ENCODE results near the gene SH3RF3. TPM values are rescaled to one million over a fixed set of nuclear protein-coding genes. Genes with fewer than 3 reads are reported as not detected.

SH3RF3 gene
- total and polyA plus RNA-seq, 2 donors (not counting 1 experiment from before 2014, with no cell fraction given): 8.3 to 10.1 TPM

DNA sequence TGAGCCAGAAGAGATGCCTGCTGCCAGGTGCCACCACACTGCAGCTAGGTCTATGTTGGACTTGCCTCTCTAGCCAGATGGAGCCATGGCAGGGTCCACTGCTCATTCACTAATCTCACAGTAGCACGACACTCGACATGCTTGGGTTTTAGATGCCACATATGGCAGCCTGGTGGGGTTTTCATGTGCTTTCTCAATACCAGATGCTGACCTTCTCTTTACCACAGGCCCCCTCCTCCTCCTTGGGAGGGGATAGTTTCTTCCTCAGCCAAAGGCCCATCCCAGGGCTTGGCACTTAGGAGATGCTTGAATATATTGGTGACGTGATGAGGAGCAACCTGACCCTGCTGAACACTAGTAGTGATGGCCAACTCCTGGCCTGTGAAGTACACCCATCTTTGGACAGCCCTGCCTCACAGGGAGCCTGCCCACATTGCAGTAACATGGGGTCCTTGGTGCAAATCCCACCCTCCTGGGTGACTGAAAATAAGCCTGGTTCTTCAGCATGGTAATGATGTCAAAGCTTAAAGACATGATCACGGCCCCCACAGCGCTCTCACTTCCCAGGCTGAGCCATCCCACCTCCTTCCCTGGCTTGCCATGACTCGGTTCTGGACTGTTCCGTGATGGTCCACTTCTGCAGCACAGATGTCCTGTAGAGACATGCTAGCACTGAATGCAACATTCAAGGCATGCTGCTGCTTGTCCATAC is 227.5 kb downstream of the SH3RF3 start:
- TF ChIP-seq, protein P1, sequence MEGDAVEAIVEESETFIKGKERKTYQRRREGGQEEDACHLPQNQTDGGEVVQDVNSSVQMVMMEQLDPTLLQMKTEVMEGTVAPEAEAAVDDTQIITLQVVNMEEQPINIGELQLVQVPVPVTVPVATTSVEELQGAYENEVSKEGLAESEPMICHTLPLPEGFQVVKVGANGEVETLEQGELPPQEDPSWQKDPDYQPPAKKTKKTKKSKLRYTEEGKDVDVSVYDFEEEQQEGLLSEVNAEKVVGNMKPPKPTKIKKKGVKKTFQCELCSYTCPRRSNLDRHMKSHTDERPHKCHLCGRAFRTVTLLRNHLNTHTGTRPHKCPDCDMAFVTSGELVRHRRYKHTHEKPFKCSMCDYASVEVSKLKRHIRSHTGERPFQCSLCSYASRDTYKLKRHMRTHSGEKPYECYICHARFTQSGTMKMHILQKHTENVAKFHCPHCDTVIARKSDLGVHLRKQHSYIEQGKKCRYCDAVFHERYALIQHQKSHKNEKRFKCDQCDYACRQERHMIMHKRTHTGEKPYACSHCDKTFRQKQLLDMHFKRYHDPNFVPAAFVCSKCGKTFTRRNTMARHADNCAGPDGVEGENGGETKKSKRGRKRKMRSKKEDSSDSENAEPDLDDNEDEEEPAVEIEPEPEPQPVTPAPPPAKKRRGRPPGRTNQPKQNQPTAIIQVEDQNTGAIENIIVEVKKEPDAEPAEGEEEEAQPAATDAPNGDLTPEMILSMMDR (conservative IDR thresholded peaks at IDR 0.05 in 1 of 2, IDR thresholded peaks at IDR 0.05 in 1 of 2; ENCODE audit: low read depth in 1 of 2, low read length in 2 of 2): no peak
- TF ChIP-seq EZH2 (IDR thresholded peaks at IDR 0.05; ENCODE audit: low read length, missing control alignments): no peak

DNA sequence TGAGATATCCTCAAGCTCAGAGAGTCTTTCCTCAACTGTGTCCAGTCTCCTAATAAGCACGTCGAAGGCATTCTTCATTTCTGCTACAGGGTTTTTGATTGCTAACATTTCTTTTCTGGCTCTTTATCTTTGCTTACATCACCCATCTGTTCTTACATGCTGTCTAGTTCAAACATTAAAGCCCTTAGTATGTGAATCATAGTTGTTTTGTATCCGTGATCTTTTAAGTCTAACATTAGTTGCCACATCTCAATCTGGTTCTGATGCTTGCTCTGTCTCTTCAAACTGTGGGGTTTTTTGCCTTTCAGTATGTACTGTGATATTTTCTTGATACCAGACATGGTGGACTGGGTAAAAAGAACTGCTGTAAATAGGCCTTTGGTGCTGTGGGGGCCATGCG is 235.2 kb downstream of the SH3RF3 start:
- Histone ChIP-seq H3K79me2 (ENCODE audit: control insufficient read depth, insufficient read depth, low read length) (peaks cover 3% of the 10 kb centered on the region), H3K27ac (ENCODE audit: insufficient read depth, low read length) (no peak overlapping the region), H2AFZ (ENCODE audit: low read length) (no peak overlapping the region), H3K4me2 (ENCODE audit: extremely low read depth, insufficient read depth, low read length) (no peak overlapping the region), H3K36me3 (ENCODE audit: control insufficient read depth, insufficient read depth, low read length) (no peaks in the 10 kb centered on the region), H3K4me1 (ENCODE audit: control insufficient read depth, extremely low read depth, insufficient read depth, low read length) (peaks cover 2% of the 10 kb centered on the region), H3K9ac (ENCODE audit: insufficient read depth, low read length) (no peak overlapping the region), H3K9me3 (ENCODE audit: control insufficient read depth, insufficient read depth, low read depth, low read length) (no peaks in the 10 kb centered on the region), H4K20me1 (ENCODE audit: control insufficient read depth, extremely low read depth, insufficient read depth, low read length) (peaks cover 2% of the 10 kb centered on the region), H3K4me3 (replicated peaks in 1 of 4; ENCODE audit: control extremely low read depth in 1 of 4, insufficient read depth in 1 of 4, low read depth in 3 of 4, low read length in 4 of 4) (no peak overlapping the region), H3K27me3 (ENCODE audit: control insufficient read depth, insufficient read depth, low read length) (no peaks in the 10 kb centered on the region)
- DNase-seq (ENCODE audit: low read depth in 2 of 2): peak in 1 of 2 donors; percentile 31
- TF ChIP-seq, protein P1 (conservative IDR thresholded peaks at IDR 0.05 in 1 of 2, IDR thresholded peaks at IDR 0.05 in 1 of 2; ENCODE audit: low read depth in 1 of 2, low read length in 2 of 2): no peak
- TF ChIP-seq EZH2 (IDR thresholded peaks at IDR 0.05; ENCODE audit: low read length, missing control alignments): no peak

More for the DNA sequence above, 227.5 kb downstream of the SH3RF3 start:
- no peaks in the 10 kb centered on the region for H4K20me1 ChIP-seq (ENCODE audit: control insufficient read depth, extremely low read depth, insufficient read depth, low read length)
- H3K27ac ChIP-seq (ENCODE audit: insufficient read depth, low read length): no peak overlapping the region
- H3K4me3 ChIP-seq (replicated peaks in 1 of 4; ENCODE audit: control extremely low read depth in 1 of 4, insufficient read depth in 1 of 4, low read depth in 3 of 4, low read length in 4 of 4): no peak overlapping the region
- H3K79me2 ChIP-seq (ENCODE audit: control insufficient read depth, insufficient read depth, low read length): no peaks in the 10 kb centered on the region
- peaks cover 7% of the 10 kb centered on the region for H3K4me1 ChIP-seq (ENCODE audit: control insufficient read depth, extremely low read depth, insufficient read depth, low read length)
- H3K27me3 ChIP-seq (ENCODE audit: control insufficient read depth, insufficient read depth, low read length): no peaks in the 10 kb centered on the region
- no peak overlapping the region for H3K4me2 ChIP-seq (ENCODE audit: extremely low read depth, insufficient read depth, low read length)
- H2AFZ ChIP-seq (ENCODE audit: low read length): no peak overlapping the region
- H3K9ac ChIP-seq (ENCODE audit: insufficient read depth, low read length): no peak overlapping the region
- H3K9me3 ChIP-seq (ENCODE audit: control insufficient read depth, insufficient read depth, low read depth, low read length): no peaks in the 10 kb centered on the region
- H3K36me3 ChIP-seq (ENCODE audit: control insufficient read depth, insufficient read depth, low read length): no peaks in the 10 kb centered on the region
- no peak for DNase-seq (ENCODE audit: low read depth in 2 of 2)

DNA sequence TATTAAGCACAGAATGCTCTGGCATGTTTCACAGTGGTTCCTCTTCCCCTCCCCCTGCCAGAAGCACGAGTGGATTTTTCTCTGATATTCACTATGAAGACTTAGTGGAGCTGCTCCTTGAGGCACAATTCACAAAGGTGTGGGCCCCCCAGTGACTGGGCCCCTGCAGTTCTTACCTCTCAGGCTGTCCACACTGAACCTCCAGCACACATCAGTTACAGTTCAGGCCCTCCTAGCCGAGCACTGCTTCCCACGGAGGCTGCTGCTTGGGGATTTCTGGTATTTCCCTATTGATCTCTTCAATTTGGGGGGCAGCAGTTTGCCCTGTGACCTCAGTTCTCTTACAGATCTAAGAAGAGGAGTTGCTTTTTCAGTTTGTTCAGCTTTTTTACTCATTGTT is 236.1 kb downstream of the SH3RF3 start:
- Histone ChIP-seq H3K27ac (ENCODE audit: insufficient read depth, low read length) (no peak overlapping the region), H3K4me1 (ENCODE audit: control insufficient read depth, extremely low read depth, insufficient read depth, low read length) (peaks cover 2% of the 10 kb centered on the region), H3K4me2 (ENCODE audit: extremely low read depth, insufficient read depth, low read length) (no peak overlapping the region), H3K9ac (ENCODE audit: insufficient read depth, low read length) (no peak overlapping the region), H2AFZ (ENCODE audit: low read length) (no peak overlapping the region), H3K4me3 (replicated peaks in 1 of 4; ENCODE audit: control extremely low read depth in 1 of 4, insufficient read depth in 1 of 4, low read depth in 3 of 4, low read length in 4 of 4) (no peak overlapping the region), H3K36me3 (ENCODE audit: control insufficient read depth, insufficient read depth, low read length) (no peaks in the 10 kb centered on the region), H3K79me2 (ENCODE audit: control insufficient read depth, insufficient read depth, low read length) (peaks cover 3% of the 10 kb centered on the region), H3K27me3 (ENCODE audit: control insufficient read depth, insufficient read depth, low read length) (no peaks in the 10 kb centered on the region), H4K20me1 (ENCODE audit: control insufficient read depth, extremely low read depth, insufficient read depth, low read length) (peaks cover 2% of the 10 kb centered on the region), H3K9me3 (ENCODE audit: control insufficient read depth, insufficient read depth, low read depth, low read length) (no peaks in the 10 kb centered on the region)
- TF ChIP-seq, protein P1 (conservative IDR thresholded peaks at IDR 0.05 in 1 of 2, IDR thresholded peaks at IDR 0.05 in 1 of 2; ENCODE audit: low read depth in 1 of 2, low read length in 2 of 2): no peak
- TF ChIP-seq EZH2 (IDR thresholded peaks at IDR 0.05; ENCODE audit: low read length, missing control alignments): no peak
- DNase-seq (ENCODE audit: low read depth in 2 of 2): no peak

All from fibroblast of lung (primary cell).